Inflammatory macrophage treated with lipopolysaccharide for 1 hour (primary cell): ENCODE data around the gene EXOSC10.

Experiments
- DNase-seq, 2 donors: peaks; one replicate each; pipeline ENCODE4 v3.0.0-alpha.2; 2020 to 2022

The EXOSC10 gene

GRCh38 chr1:11099310-11100148 is at the start of gene EXOSC10:
Gene EXOSC10, minus strand, starts transcription at chr1:11099869. Its CDS starts 38 bp downstream, at chr1:11099831.
- DNase-seq = peak; percentile 91 to 96

DNA sequence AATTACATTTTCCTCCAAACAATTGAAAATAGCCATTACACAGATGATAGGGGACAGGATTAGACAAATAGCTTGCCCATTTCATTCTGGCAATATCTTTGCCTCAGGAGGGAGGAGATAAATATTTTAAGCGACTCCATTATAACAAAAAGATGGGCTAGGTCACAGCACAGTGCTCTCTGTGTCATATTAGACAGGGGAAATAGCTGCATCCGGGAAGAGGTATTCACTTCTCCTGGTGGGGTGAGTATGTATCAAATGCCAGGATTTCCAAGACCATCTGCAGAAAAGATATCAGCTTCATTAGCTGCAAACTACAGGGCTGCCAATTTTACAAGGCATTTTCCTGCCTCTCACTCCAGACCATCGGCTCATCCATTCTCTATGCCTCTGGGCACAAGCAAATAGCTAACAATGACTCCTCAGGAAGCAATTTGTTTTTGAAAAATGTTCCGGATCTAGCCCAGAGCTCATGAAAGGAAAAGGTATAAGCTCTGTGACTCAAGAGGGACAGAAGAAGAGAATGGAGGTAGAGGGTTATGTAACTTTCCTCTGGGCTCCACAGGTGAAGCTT is 47.6 kb upstream of the EXOSC10 start:
- DNase-seq = no peak

- no peak for DNase-seq
These were observed 46.1 kb upstream of the EXOSC10 start for GRCh38 chr1:11145741-11146140.

- DNase-seq = no peak
These were observed 45.0 kb upstream of the EXOSC10 start for GRCh38 chr1:11144570-11145256.

DNA sequence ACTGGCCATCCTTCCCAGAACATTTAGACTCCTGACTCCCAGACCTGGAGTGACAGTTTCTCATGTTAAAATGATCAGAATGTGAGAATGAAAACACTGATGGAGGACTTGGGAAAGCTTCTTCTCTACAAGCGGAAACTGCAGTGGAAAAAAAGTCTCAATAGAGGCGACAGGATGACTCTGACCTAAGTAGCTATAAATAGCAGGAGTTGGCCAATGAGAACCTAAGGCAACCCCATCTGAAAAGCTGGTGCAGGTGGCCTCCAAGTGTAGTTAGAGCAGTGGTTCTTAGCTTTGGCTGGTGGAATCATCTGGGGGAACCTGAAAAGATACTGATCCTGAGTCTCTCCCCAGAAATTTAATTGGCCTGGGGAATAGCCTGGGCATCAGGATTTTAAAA is 44.2 kb upstream of the EXOSC10 start:
- no peak for DNase-seq

DNA sequence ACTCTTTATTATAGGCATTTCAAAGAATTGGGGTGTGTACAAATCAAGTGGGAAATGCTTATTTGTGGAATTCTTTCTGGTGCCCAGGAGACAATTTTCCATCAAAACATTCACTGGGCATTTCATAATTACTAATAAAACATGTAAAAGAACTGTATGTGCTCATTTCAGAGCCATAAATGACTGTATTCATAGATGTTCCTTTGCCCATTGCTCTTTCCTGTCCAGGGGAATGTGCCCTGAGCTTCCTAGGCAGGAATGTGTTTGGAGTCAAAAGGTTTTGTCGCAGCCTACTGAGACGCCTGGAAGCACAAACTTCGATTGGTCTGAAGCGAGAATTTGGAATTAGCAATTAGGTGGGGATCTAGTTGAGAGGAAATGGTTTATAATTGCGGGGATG is 43.7 kb upstream of the EXOSC10 start:
- DNase-seq = no peak

GRCh38 chr1:11142618-11143391 is 43.1 kb upstream of the EXOSC10 start:
- no peak for DNase-seq

- DNase-seq = no peak
These were observed 39.3 kb upstream of the EXOSC10 start for GRCh38 chr1:11138952-11139351.

DNA sequence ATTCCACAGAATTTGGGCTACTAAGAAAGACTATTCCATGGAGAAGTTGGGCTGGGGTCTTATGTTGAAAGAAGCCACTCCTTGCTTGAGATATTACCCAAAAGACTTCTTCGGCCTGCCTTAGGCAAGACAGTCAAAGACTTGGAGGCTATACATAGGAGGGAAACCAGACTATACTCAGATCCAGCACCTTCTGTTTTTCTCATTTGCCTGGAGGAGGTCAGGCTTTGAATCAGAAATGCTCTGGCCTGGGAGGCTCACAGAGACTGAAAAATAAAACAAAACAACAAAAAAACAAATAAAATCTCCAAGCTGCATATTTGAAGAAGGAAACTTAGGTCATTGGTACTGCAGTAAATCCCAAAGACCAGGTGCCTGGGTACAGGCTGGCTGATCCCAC is 38.4 kb upstream of the EXOSC10 start:
- DNase-seq = no peak

- no peak for DNase-seq
These were observed 35.2 kb upstream of the EXOSC10 start for GRCh38 chr1:11134898-11135266.

DNA sequence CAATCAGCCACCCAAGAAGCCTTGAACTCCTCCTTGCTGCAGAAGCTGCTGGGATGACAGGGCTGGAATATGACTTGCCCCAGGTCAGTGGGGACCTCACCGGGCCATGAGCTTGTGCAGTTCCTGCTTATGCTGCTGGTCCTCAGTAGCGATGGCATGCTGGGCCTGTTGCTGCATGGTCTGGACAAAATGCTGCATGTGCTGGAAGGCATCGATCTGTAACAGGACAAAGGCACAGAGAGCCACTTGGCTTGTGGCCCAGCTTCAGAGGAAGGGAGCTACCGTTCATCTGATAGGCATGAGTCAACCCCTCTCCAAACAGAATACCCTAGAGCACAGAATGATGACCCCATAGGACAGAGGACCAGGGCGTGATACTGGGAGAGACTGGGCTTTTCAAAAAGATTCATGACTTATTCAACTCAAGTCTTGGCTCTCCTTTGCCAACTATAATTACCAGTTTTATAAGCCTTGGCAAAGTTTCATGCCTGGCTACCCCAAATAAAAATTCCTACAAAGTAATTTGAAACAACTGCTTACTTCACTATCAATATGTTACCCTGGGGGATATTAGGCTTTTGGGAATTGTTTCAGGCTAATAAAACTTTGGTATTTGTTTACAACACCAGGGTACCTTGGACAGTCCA is 34.7 kb upstream of the EXOSC10 start:
- DNase-seq = no peak

- DNase-seq = no peak
These were observed 33.1 kb upstream of the EXOSC10 start for GRCh38 chr1:11132563-11133293.

DNA sequence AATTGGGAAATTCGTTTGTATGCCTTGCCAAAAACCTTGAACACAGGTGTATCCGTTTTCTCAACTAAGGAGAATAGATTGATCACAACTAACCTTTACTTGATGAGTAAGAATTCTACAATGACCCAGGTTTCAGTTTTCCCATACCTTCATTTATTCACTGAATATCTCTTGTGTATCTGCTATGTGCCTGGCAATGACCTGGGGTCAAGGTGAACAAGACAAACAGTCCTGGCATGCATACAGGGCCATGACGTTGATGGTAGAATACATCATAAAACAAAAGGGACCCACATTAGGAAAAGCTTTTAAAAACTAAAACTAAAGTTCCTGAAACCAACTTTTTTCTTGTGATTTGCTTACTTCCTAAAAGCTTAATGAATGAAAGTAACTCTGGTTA is 32.1 kb upstream of the EXOSC10 start:
- no peak for DNase-seq

GRCh38 chr1:11130406-11130805 is 30.7 kb upstream of the EXOSC10 start:
- no peak for DNase-seq

- no peak for DNase-seq
These were observed 30.2 kb upstream of the EXOSC10 start for GRCh38 chr1:11129649-11130390.

- no peak for DNase-seq
These were observed 26.9 kb upstream of the EXOSC10 start for GRCh38 chr1:11126569-11126968.

- DNase-seq = no peak
These were observed 26.3 kb upstream of the EXOSC10 start for GRCh38 chr1:11125931-11126330.

GRCh38 chr1:11124965-11125364 is 25.3 kb upstream of the EXOSC10 start:
- DNase-seq = no peak

DNA sequence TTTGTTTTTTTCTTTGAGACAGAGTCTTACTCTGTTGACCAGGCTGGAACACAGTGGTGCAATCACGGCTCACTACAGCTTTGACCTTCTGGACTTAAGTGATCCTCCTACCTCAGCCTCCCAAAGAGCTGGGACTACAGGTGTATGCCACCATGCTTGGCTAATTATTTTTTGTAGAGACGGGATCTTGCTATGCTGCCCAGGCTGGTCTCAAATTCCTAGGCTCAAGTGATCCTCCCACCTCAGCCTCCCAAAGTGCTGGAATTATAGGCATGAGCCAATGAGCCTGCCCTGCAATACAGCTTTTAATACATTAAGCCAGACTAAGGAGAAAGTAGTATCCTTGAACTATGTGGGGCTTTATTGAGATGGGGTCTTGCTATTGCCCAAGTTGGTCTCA is 16.6 kb upstream of the EXOSC10 start:
- DNase-seq = no peak

DNA sequence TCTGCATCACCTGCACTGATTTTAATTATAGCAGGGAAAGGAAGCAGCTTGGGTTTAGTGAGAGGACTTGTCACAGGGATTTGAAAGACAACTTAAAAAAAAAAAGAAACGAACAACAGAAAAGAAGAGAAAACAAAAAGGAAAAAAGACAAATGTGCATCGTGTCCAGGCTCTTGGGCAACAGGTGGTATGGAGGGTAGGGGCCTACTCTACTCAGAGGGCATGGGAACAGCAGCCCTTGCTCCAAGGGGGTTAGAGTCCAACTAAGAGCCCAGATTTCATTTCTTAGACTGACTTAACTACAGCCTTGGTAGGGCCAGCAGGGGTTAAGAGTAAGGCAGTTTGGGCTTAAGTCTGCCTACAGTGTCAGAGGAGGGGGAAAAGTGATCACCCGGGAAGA is 15.3 kb upstream of the EXOSC10 start:
- no peak for DNase-seq

DNA sequence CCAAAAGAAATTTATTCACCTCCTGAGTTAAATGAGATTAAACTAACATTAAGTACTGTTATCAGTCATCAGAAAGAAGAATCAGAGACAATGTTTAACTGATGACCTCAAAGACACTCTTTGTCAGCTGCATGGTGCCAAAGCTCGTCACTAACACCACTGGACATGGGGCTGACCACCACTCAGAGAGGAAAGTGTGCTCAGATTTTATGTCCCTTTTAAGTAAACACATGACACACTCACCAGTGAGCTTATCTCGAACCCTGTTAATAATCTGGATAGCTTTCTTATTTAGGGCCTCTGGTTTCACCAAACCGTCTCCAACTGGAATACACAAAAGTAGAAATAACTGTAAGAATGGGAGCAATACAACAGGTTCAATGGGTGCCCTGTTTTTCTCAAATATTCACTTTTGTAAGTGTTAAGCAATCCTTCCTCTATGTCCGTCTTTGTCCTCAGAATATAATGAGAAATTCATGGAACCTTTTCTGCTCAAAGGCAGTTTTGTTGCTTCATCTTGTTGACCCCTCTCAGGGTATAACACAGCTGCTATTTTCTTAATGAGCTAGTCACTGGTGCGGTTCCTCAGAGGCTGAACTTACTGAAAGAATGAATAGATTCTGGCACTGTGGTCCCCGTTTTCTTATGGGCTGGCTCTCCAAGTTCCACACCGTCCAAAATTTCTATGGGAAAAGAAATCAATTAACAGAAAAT is 9.5 kb upstream of the EXOSC10 start:
- no peak for DNase-seq
